Epithelial cell of proximal tubule (primary cell): ENCODE results near the gene FKBP14. TPM values are rescaled to one million over a fixed set of nuclear protein-coding genes. Genes with fewer than 3 reads are reported as not detected.
A peak's percentile ranks its signal among the peaks of the same experiment; 100 is the strongest.

ENCODE experiments used
- DNase-seq: peaks from one replicate; pipeline ENCODE4 v3.0.0-alpha.2; 2011; ENCODE audit warnings: low read depth
- H3K4me3 ChIP-seq: 2 replicates; pipeline ENCODE4 v1.5.1; 2011; ENCODE audit warnings: low read depth, mild to moderate bottlenecking, low read length
- total RNA-seq: library from RNA; depleted of rRNA; stranded (reverse); fragments of >200 nt; gene quantifications from 2 replicates; pipeline ENCODE4 v1.2.3, GENCODE V29; 2015
- TF ChIP-seq, protein P1 (sequence below): conservative IDR thresholded peaks from 2 replicates; pipeline ENCODE4 v1.5.1; 2012; ENCODE audit warnings: low read depth, mild to moderate bottlenecking, low read length

FKBP14 gene
- total RNA-seq, 1 donor from 2014 or later = 7.8 TPM

DNA sequence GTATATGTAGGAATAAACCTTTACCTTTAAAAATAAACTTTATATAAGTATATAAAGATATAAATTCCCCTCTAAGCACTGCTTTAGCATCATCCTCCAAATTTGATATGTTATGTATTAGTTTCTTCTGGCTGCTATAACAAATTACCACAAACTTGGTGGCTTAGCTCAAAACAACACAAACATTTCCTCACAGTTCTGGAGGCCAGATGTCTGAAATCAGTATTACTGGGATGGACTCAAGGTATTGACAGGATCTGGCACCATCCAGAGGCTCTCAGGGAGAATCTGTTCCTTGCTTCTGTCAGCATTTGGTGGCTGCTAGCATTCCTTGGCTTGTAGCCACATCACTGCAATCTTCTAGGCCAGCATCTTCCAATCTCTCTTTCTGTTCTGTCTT lies 30.2 kb downstream of the FKBP14 start:
- no peak for DNase-seq
- TF ChIP-seq, protein P1, sequence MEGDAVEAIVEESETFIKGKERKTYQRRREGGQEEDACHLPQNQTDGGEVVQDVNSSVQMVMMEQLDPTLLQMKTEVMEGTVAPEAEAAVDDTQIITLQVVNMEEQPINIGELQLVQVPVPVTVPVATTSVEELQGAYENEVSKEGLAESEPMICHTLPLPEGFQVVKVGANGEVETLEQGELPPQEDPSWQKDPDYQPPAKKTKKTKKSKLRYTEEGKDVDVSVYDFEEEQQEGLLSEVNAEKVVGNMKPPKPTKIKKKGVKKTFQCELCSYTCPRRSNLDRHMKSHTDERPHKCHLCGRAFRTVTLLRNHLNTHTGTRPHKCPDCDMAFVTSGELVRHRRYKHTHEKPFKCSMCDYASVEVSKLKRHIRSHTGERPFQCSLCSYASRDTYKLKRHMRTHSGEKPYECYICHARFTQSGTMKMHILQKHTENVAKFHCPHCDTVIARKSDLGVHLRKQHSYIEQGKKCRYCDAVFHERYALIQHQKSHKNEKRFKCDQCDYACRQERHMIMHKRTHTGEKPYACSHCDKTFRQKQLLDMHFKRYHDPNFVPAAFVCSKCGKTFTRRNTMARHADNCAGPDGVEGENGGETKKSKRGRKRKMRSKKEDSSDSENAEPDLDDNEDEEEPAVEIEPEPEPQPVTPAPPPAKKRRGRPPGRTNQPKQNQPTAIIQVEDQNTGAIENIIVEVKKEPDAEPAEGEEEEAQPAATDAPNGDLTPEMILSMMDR = no peak
- H3K4me3 ChIP-seq = no peak overlapping the region

DNA sequence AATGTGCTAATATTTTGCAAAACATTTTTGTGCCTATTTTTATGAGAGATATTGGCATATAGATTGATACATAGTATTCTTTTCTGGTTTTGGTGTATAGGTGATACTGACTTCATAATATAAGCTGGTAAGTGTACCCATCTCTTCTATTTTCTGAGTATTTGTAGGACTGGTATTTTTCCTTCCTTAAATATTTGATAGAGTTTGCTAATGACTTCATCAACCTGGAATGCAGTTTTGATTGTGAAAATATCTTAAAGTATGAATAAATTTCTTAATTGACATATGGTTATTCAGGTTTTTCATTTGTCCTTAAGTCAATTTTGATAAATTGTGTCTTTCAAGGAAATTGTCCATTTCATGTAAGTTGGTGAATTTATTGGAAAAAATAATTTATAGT lies 30.9 kb downstream of the FKBP14 start:
- TF ChIP-seq, protein P1 = no peak
- DNase-seq = no peak
- H3K4me3 ChIP-seq = no peak overlapping the region

DNA sequence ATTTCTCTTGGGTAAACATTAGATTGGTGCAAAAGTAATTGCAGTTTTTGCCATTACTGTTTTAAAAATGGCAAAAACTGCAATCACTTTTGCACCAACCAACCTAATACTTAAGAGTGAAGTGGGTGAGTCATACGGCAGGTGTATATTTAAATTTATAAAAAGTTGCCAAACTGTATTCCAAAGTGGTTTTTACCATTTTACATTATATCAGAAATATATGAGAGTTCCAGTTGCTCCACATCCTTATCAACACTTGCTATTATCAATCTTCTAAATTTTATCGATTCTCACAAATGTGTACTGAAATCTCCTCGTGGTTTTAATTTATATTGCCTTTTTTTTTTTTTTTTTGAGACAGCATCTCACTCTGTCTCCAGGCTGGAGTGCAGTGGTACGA lies 33.4 kb downstream of the FKBP14 start:
- DNase-seq = no peak
- no peak overlapping the region for H3K4me3 ChIP-seq
- TF ChIP-seq, protein P1 = no peak

DNA sequence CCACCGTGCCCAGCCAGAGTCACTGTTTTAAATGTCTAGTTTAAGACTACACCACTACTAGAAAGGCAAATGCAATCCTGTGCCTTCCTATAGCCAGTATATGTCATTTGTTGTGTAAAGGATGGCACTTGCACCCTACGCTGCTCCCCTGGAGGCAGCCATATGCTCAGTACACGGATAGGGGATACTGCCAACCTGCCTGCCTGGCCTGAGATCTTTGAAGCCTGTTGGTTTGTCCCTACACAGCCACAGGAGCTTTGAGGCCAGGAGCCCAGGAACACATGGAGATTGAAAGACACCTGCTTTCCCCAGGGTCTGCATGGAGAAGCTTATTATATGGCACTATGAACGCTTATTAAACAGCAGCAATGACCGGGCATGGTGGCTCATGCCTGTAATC lies 34.6 kb downstream of the FKBP14 start:
- no peak overlapping the region for H3K4me3 ChIP-seq
- TF ChIP-seq, protein P1 = no peak
- DNase-seq = no peak

DNA sequence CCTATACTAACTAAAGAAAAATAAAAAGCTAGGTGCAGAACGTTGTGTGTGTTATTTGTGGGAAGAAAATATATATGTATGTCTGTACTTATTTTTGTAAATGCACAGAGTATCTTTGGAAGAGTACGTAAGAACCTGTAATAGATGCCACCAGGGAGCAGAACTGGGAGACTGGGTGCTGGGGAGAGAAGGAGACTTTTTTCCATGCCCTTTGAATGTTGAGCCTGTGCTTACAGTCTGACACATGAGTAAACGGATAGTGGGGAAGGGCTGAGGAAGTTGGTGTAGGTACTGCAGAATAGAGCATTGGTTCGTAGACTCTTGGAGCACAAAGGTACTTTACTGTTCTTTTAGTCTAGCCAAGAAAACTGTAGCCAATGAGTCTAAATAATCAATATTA lies 35.6 kb downstream of the FKBP14 start:
- no peak overlapping the region for H3K4me3 ChIP-seq
- TF ChIP-seq, protein P1 = no peak
- no peak for DNase-seq

DNA sequence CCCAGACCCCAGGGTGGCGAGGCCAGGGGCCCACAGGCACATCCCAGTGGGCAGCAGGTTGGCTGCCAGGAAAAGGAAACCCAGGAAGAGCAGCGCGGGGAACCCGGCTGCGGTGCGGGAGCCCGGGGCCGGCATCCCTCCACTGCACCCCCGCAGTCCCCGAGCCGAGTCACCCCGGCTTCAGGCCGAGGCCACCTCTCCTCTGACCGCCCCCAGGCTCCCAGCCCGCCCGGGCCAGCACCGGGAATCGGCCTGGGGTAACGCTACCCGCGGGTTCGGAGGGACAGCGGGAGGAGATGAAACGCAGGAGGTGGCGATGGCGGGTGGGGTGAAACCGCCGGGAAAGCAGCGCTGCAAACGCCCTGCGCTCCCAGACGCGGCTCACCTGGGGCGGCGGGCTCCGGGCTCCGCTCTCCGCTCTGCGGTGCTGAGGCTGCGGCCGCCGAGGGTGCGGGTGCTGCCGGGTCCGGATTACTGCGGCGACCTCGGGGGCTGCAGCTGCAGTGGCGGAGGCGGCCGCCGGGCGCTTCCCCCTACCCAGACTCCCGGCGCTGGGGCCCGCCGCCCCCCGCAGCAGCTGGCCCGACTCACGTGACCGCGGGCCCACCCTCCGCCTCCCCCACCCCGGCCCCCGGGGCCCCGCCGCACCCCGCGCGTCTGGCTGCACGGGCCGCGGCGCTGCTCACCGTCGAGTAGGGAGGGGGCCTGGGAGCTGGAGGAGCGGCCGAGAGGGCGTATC lies 37.1 kb downstream of the FKBP14 start, which contains the start of gene SCRN1:
Gene SCRN1 (minus strand): TSS at position 545 of the 739 bp plus-strand sequence. CDS start 20,734 bp downstream, outside the sequence.
- no peak for DNase-seq
- TF ChIP-seq, protein P1 = no peak
- H3K4me3 ChIP-seq = peak within 1 kb of the TSS; percentile 97
